Motor neuron (in vitro differentiated cells): ENCODE results near the gene HSFX3. TPM values are rescaled to one million over a fixed set of nuclear protein-coding genes. Genes with fewer than 3 reads are reported as not detected.
"Not testable (repeated sequence)": the region's sequence is repeated elsewhere in the genome, so short reads cannot be mapped to it uniquely, and the experiment has no call there.

Experiments
- ATAC-seq, 8 experiments: fragments of 200-7000 bp; cut with Tn5 transposase; replicated peaks in 6 of 8; 2 replicates each; pipeline ENCODE4 v1.8.0; 2021; ENCODE audit warnings: mild to moderate bottlenecking in 8 of 8, moderate library complexity in 8 of 8
- H3K27ac ChIP-seq, 2 donors: fragments of 250-450 bp; sonication (Bioruptor Pico); 2 replicates each; pipeline ENCODE4 v1.9.0; 2021; ENCODE audit warnings: antibody characterized with exemption in 2 of 2, mild to moderate bottlenecking in 2 of 2, moderate library complexity in 1 of 2
- H3K4me1 ChIP-seq, 2 donors: fragments of 250-450 bp; sonication (Bioruptor Pico); replicated peaks in 1 of 2; 2 replicates each; pipeline ENCODE4 v1.6.1; 2021; ENCODE audit warnings: antibody characterized with exemption in 2 of 2, mild to moderate bottlenecking in 2 of 2, moderate library complexity in 1 of 2
- H3K4me3 ChIP-seq, 5 donors: fragments of 250-450 bp; sonication (Bioruptor Pico); 2 replicates each; pipeline ENCODE4 v1.9.0; 2021; ENCODE audit warnings: antibody characterized with exemption in 5 of 5, mild to moderate bottlenecking in 5 of 5, moderate library complexity in 4 of 5
- WGBS, 10 experiments: fragments of 450-650 bp; shearing (Covaris generic); methylation state at CpG; one replicate each; pipeline ENCODE4 v1.0.0; 2022; 5-methylcytosine and 5-hydroxymethylcytosine counted together
- in situ Hi-C, 9 experiments: fragments of 400-800 bp; cut with MboI; loops; one replicate each; pipeline ENCODE4 v1.15.0; 2021; ENCODE audit warnings: low sequenced_read_pairs in 9 of 9, low pct_unique_long_range_greater_than_20kb in 2 of 9; ENCODE audit not compliant: unreplicated experiment in 9 of 9
- total RNA-seq, 8 experiments: library from RNA; unstranded; fragments of 300-600 nt; gene quantifications; 2 replicates each; pipeline versions ENCODE4 v1.2.3 to v1.2.4, GENCODE V29; 2022

The HSFX3 gene
- total RNA-seq, 8 experiments from 2014 or later: 0.16 to 0.50 (median 0.33) TPM; not detected in 5

DNA sequence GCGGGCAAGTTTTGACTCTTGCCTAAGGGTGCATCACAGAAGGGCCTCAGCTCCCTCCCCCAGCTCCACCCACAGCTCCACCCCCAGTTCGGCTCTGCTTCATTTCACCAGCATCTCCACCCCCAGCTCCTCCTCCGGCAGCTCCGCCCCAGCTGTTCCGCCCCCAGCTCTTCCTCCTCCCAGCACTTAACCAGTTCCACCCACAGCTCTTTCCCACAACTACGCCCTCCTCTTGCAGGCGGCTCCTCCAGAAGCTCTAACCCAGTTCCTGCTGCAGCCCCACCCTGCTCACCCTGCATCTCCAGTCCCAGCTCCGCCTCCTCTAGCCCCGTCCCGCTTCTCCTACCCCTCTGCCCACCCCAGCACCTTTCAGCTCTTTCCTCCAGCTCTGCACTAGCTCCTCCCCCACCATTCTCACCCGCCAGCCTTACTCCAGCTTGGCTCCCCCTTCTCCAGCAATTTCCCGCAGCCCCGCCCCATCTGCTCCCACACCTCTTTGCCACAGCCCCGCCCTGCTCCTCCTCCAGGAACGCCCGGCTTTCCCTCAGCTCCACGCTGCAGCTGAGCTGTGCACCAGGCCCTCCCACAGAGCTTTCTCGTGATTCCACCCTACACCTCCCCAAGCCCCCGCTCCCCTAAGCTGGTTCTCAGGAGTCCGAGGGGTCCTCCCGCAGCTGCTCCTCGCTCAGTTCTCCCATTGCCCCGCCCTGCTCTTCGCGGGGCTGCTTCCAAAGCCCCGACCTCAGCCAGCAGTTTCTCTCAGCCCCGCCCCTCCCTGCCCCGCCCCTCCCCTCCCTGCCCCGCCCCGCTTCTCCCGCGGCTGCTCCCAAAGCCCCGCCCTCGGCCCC lies 10.2 kb downstream of the HSFX3 start:
- in situ Hi-C loops: no loop called here
- ATAC-seq: peak; percentile 50 to 77 (median 70)
- no CpG with 5 or more reads among the region's 34 CpGs for WGBS, 10 experiments
- H3K4me1 ChIP-seq: peaks cover 0 to 6% of the 10 kb centered on the region in 2 donors
- peak overlapping the region; percentile 29 to 84 (median 52) for H3K4me3 ChIP-seq
- peak overlapping the region; percentile 66 to 87 for H3K27ac ChIP-seq

DNA sequence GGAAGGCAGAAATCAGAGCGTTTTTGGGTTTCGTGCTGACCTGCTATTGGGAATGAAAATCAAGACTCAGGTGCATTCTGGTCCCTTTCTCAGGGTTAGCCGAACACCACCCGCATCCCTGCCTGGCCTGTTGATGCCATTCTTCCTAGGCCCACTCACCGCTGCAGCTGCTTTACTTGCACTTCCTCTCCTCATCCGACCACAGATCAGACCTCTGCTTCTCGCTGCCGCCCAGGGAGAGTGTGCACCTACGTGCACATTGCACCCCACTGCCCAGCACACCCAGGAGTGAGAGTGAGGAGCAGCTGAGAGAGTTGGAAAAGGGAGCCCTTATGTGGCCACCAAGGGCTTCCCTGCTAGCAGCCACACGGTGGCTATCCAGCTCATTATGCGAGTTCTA lies 12.2 kb downstream of the HSFX3 start:
- WGBS, 10 experiments: no CpG with 5 or more reads among the region's 11 CpGs
- H3K4me1 ChIP-seq, H3K4me3 ChIP-seq, H3K27ac ChIP-seq, in situ Hi-C loops, ATAC-seq: not testable (repeated sequence)

DNA sequence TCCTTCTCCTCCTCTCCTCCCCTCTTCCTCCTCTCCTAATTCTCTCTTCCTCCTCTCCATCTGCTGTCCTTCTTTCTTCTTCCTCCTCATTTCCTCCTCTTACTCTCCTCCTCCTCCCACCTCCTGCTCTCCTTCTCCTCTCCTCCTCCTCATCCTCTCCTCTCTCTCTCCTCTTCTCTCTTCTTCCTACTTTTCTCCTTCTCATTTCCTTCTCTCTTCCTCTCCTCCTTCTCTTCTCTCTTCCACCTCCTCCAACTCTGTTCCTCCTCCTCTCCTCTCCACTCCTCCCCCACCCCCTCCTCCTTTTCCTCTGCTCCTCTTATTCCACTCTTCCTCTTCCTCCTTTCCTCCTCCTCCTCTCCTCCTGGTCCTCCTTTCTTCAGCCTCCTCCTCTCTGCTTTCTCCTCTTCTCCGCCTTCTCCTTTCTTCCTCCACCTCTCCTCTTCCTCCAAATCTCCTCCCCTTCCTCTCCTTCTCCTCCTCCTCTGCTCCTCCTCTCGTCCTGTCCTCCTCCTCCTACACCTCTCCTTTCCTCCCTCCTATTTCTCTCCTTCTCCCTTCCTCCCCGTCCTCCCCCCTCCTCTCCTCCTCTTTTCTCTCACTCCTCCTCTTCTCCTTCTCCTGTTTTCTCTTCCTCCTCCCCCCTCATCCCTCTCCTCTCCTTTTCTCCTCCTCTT lies 14.7 kb downstream of the HSFX3 start:
- H3K27ac ChIP-seq, in situ Hi-C loops, H3K4me1 ChIP-seq, ATAC-seq, H3K4me3 ChIP-seq: not testable (repeated sequence)
- 42 to 89% (median 72%) methylated on average over 1 to 3 of the region's 3 CpGs; no CpG with 5 or more reads in 6 of the 10 experiments for WGBS, 10 experiments

DNA sequence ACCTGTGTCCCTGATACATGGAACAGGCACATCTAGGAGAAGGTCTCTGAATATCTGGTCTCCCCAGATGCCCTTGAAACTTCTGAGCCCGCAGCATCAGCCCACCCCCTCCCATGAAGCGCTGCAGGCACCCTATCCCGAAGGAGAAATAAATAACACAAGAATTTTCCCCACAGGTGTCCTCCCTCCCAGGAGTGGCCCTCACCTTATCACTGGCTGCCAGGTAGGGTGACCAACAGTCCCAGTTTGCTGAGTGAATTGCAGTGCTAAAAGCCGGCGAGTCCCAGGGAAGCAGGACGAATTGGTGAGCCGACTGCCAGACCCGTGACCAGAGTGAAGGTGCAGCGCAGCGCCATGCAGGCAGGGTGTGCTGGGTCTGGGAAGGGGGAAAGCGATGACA lies 15.7 kb downstream of the HSFX3 start:
- H3K27ac ChIP-seq, in situ Hi-C loops, H3K4me3 ChIP-seq, ATAC-seq, H3K4me1 ChIP-seq: not testable (repeated sequence)
- WGBS, 10 experiments: no CpG with 5 or more reads among the region's 11 CpGs

DNA sequence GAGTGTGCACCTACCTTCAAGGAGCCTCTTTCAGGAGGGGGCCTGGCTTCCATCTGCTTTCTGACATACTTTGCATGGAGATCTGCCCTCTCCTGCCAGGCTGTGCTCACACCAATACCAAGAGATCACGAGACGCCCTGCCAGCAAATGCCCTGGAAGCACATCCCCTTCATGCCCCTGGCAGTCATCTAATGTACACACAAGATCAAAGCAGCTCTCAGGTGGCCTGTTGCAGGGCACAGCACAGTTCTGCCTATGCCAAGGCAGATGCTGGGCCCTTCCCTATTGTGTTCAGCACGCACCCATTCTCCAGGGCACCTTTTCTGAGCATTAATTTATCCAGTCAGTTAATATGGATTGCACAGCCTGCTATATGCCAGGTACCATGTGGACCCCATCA lies 16.9 kb downstream of the HSFX3 start:
- H3K4me1 ChIP-seq, H3K27ac ChIP-seq, in situ Hi-C loops, H3K4me3 ChIP-seq, ATAC-seq: not testable (repeated sequence)
- WGBS, 10 experiments: no CpG with 5 or more reads among the region's 3 CpGs

DNA sequence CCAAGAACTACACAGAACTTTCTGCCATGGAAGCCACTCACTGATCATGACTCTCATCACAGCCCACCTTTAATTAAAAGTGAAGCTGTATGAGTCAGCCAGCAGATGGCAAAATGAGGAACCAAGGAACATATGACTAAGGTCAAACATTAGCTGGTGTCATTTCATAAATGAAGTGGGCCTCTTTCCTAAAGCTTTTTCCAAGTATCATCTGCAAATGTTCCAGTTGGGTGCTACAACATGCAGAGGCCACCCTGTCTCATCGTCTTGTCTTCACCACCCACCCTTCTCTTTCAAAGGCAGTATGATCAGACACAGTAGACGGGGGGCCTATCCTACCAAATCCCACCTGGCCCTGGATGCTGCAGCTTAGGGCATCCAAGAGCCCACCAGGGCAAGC lies 18.1 kb downstream of the HSFX3 start:
- no CpG with 5 or more reads among the region's 2 CpGs for WGBS, 10 experiments
- H3K4me1 ChIP-seq: no peaks in the 10 kb centered on the region
- no peak overlapping the region for H3K27ac ChIP-seq
- H3K4me3 ChIP-seq: no peak overlapping the region
- in situ Hi-C loops: no loop called here
- no peak for ATAC-seq

- in situ Hi-C loops: no loop called here
- no peak for ATAC-seq
Observed at GRCh38 chrX:149528381-149528780, 21.3 kb downstream of the HSFX3 start.

GRCh38 chrX:149527705-149528104 lies 22.0 kb downstream of the HSFX3 start:
- Histone ChIP-seq H3K4me3 (no peak overlapping the region), H3K27ac (no peak overlapping the region), H3K4me1 (peaks cover 6 to 7% of the 10 kb centered on the region in 2 donors)
- peak in 4 of 8 experiments; percentile 23 to 58 (median 36) for ATAC-seq
- 86% methylated on average over 1 of the region's 1 CpG; no CpG with 5 or more reads in 8 of the 10 experiments for WGBS, 10 experiments
- in situ Hi-C loops: no loop called here

More at GRCh38 chrX:149528381-149528780, 21.3 kb downstream of the HSFX3 start:
- H3K4me1 ChIP-seq: peaks cover 6 to 7% of the 10 kb centered on the region in 2 donors
- no peak overlapping the region for H3K27ac ChIP-seq
- 8 to 100% (median 55%) methylated on average over 1 of the region's 1 CpG; no CpG with 5 or more reads in 4 of the 10 experiments for WGBS, 10 experiments
- no peak overlapping the region for H3K4me3 ChIP-seq

- H3K4me1 ChIP-seq, in situ Hi-C loops, H3K4me3 ChIP-seq, ATAC-seq, H3K27ac ChIP-seq: not testable (repeated sequence)
- no CpG with 5 or more reads among the region's 13 CpGs for WGBS, 10 experiments
Observed at GRCh38 chrX:149526318-149527033, 23.2 kb downstream of the HSFX3 start.

GRCh38 chrX:149525903-149526302 lies 23.8 kb downstream of the HSFX3 start:
- H3K27ac ChIP-seq, in situ Hi-C loops, H3K4me1 ChIP-seq, H3K4me3 ChIP-seq: not testable (repeated sequence)
- peak in 5 of 8 experiments; percentile 7 to 25 (median 23) for ATAC-seq
- whole genome bisulfite sequencing, 10 experiments: no CpG with 5 or more reads among the region's 5 CpGs

DNA sequence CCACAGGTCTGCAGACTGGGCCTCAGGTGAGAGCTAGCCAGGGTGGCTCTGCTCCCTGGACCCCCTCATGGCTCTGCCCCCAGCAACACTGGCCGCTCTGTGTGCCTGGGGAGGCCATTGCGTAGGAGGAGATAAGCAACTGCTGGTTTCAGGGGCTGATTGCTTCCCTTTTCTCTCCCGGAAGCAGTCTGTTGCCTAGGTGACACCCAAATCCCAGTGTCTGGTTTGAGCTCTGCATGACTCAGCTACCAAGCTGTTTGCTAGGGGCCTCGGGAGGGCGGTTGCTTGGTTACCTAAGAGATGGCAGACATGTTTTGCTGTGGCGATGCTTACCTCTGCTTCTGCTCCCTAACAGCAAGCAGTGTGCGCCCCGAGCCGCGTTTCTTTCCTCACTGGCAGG lies 24.3 kb downstream of the HSFX3 start:
- H3K4me1 ChIP-seq, H3K4me3 ChIP-seq, in situ Hi-C loops: not testable (repeated sequence)
- H3K27ac ChIP-seq: peak overlapping the region; percentile 84 to 88
- peak; percentile 86 to 99 (median 96) for ATAC-seq
- no CpG with 5 or more reads among the region's 10 CpGs for WGBS, 10 experiments

- 47 to 80% (median 56%) methylated on average over 1 to 2 of the region's 2 CpGs; no CpG with 5 or more reads in 6 of the 10 experiments for WGBS, 10 experiments
- Histone ChIP-seq H3K4me1 (peaks cover 6 to 7% of the 10 kb centered on the region in 2 donors), H3K27ac (no peak overlapping the region), H3K4me3 (no peak overlapping the region)
- in situ Hi-C loops: no loop called here
- no peak for ATAC-seq
Observed at GRCh38 chrX:149522916-149523315, 26.8 kb downstream of the HSFX3 start.

GRCh38 chrX:149521438-149521837 lies 28.3 kb downstream of the HSFX3 start:
- in situ Hi-C loops: no loop called here
- no peak overlapping the region for H3K27ac ChIP-seq
- ATAC-seq: no peak
- H3K4me3 ChIP-seq: no peak overlapping the region
- peaks cover 6 to 7% of the 10 kb centered on the region in 2 donors for H3K4me1 ChIP-seq
- WGBS, 10 experiments: 0 to 100% (median 22%) methylated on average over 1 to 9 of the region's 9 CpGs; no CpG with 5 or more reads in 3 of the 10 experiments
